Suprapubic skin (tissue), 4 donors: ENCODE measurements around the gene SKIC8.

ENCODE experiments used
- EP300 ChIP-seq: sonication (generic); formaldehyde crosslinking; IDR thresholded peaks from one replicate; pipeline ENCODE4 v1.6.1; 2017; ENCODE audit warnings: antibody characterized with exemption
- POLR2A ChIP-seq, 2 donors: fragments of 450-650 bp; IDR thresholded peaks; one replicate each; pipeline ENCODE4 v1.6.1; 2017; ENCODE audit warnings: antibody characterized with exemption in 2 of 2, mild to moderate bottlenecking in 2 of 2, moderate library complexity in 2 of 2
- POLR2AphosphoS5 ChIP-seq, 3 donors: sonication (generic); formaldehyde crosslinking; IDR thresholded peaks; one replicate each; pipeline ENCODE4 v1.6.1; 2017; ENCODE audit warnings: antibody characterized with exemption in 3 of 3
- TF ChIP-seq, protein P1 (sequence below), 2 donors: fragments of 200-600 bp in 1 of 2; fragments of 450-650 bp in 1 of 2; sonication (generic) in 1 of 2; IDR thresholded peaks; one replicate each; pipeline ENCODE4 v1.5.1; 2016 to 2019; ENCODE audit warnings: antibody characterized with exemption in 2 of 2, mild to moderate bottlenecking in 1 of 2, moderate library complexity in 1 of 2

DNA sequence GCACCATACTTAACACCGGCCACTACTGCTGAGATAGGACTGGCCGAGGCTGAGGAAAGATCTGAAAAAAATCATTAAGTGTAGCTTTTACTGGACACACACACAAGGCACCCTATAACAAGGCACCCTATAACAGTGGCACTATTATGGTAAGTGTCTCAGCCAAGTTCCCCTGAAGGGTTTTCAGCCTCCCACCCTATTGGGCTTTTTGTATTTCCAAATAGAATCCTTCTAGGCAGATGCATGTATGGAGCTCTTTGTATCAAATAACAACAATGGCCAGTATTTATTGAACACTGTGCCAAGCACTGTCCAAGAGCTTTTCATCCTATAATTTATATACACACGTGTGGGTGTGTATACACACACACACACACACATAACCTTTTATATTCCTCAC is 41.7 kb downstream of the SKIC8 start:
- TF ChIP-seq, protein P1, sequence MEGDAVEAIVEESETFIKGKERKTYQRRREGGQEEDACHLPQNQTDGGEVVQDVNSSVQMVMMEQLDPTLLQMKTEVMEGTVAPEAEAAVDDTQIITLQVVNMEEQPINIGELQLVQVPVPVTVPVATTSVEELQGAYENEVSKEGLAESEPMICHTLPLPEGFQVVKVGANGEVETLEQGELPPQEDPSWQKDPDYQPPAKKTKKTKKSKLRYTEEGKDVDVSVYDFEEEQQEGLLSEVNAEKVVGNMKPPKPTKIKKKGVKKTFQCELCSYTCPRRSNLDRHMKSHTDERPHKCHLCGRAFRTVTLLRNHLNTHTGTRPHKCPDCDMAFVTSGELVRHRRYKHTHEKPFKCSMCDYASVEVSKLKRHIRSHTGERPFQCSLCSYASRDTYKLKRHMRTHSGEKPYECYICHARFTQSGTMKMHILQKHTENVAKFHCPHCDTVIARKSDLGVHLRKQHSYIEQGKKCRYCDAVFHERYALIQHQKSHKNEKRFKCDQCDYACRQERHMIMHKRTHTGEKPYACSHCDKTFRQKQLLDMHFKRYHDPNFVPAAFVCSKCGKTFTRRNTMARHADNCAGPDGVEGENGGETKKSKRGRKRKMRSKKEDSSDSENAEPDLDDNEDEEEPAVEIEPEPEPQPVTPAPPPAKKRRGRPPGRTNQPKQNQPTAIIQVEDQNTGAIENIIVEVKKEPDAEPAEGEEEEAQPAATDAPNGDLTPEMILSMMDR (IDR thresholded peaks at IDR 0.05), result no peak
- TF ChIP-seq POLR2AphosphoS5 (IDR thresholded peaks at IDR 0.05) (no peak), EP300 (no peak), POLR2A (IDR thresholded peaks at IDR 0.05) (no peak)
